GM19023 (cell line): Measurements from ENCODE around the gene MAD2L1BP.
A peak's percentile ranks its signal among the peaks of the same experiment; 100 is the strongest.
"Not testable (repeated sequence)": the region's sequence is repeated elsewhere in the genome, so short reads cannot be mapped to it uniquely, and the experiment has no call there.

Source experiments
- ATAC-seq: cut with Tn5 transposase; IDR thresholded peaks from one replicate; pipeline ENCODE4 v1.9.1; 2021; ENCODE audit warnings: mild to moderate bottlenecking, moderate library complexity; ENCODE audit not compliant: unreplicated experiment

Gene MAD2L1BP, protein sequence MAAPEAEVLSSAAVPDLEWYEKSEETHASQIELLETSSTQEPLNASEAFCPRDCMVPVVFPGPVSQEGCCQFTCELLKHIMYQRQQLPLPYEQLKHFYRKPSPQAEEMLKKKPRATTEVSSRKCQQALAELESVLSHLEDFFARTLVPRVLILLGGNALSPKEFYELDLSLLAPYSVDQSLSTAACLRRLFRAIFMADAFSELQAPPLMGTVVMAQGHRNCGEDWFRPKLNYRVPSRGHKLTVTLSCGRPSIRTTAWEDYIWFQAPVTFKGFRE

GRCh38 chr6:43635387-43636307 is at the start of gene MAD2L1BP:
Gene MAD2L1BP, plus strand, starts transcription at chr6:43635840. Its CDS starts 36 bp downstream, at chr6:43635876.
- peak; percentile 87 for ATAC-seq

- ATAC-seq = no peak
Measured at GRCh38 chr6:43588194-43588593, 47.4 kb upstream of the MAD2L1BP start.

GRCh38 chr6:43589564-43589963 is 46.1 kb upstream of the MAD2L1BP start:
- not testable (repeated sequence) for ATAC-seq

DNA sequence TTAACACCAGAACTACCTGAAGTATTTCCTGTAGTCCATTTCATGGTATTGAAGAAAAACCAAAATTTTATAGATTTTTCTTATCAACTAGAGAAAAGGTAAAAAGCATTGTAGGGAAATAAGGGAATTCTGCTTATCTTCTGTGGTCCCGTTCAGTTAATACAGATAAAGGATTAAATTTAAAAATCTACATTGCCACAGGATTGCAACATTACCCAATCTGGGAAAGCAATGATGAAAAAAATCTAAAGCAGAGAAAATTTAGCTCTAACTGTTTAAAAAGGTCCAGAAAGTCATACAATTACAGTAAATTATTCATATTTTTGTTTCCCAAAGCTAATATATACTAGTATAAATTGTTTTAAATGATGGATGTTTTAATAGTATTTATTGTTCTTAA is 41.7 kb upstream of the MAD2L1BP start:
- ATAC-seq = no peak

DNA sequence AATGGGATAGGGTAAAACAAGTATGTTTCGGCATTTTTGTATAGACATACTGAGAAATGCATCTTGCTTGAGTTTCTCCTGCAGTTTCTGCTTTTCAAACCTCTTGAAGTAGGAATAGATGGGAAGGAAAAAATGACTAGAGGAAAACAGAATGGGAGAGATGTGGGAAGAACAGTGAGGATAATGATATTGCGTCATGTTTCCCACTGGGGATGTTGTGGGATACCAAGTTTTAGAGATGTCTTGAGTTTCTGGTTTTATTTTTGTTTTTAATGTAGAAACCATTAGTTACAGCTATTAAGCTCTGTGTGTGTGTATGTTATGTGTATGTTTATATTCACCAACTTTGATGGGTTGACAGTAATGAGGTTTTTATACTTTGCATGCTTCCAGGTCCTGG is 35.0 kb upstream of the MAD2L1BP start:
- no peak for ATAC-seq

DNA sequence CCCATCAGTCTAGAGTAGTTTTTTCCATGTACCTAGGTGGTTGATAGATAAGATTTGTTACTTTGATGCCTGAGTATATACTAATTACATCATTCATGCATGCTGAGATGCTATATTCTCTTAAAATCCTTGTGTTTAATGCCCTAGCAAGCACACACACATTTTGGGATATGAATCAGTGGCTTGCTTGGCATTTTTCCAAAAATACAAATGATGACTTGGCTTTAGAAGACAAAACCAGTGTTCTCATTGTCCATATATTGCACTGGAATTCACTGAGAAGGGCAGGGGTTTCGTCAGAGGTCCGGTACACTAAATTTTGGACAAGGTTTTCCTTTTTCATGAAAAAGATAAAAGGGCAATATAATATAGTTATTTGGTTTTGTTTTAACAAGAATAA is 31.5 kb upstream of the MAD2L1BP start:
- ATAC-seq = no peak

GRCh38 chr6:43606019-43606418 is 29.6 kb upstream of the MAD2L1BP start:
- ATAC-seq = no peak

- no peak for ATAC-seq
Measured at GRCh38 chr6:43608310-43608763, 27.3 kb upstream of the MAD2L1BP start.

DNA sequence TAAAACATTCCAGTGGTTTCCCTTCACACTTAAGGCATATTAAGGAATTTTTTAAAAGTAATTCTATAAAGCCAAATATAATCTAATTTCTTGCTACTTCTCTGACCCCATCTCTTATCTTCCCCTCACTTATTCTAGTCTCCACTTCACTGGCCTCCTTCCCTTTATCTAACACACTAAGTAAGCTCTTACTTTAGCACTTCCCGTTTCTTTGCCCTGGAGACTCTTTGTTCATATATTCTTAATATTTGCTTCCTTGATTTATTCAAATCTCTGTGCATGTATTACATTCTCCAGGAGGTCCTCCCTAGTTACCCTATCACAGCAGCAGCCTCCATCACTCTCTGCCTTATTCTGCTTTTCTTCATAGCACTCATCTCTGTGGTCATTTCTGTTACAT is 26.8 kb upstream of the MAD2L1BP start:
- ATAC-seq = no peak

DNA sequence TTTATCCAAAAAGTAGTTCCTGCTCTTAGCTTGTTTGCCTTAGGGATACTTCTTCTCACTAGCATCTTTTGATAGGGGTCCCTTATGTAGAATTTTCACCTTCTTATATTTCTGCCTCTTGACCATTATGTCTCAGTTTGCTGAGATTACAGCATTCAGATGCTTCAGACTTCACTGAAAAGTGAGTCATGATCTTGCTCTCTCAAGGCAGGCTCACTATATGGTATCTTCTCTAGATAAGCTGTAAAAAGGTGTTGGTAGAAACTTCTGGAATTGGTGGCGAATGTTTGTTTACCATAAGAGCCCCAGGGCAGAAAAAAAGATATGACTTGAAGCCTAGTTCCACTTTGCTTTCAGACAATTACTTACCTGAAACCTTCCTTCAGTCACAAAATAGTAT is 26.2 kb upstream of the MAD2L1BP start:
- no peak for ATAC-seq

DNA sequence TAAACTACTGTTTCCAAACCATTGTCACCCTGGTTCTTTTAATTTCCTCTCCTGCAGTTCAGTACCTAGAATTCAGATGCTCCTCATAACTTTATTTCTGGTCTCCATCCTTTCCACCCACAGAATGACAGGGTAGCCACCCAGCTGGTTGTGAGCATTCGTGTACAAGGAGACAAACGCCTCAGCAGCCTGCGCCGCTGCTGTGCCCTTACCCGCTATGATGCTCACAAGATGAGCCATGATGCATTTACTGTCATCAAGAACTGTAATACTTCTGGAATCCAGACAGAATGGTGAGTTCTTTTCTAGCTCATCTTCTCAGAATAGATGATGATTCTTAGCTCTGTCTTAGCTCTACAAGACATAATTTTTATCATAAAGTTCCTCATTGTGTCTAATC is 25.2 kb upstream of the MAD2L1BP start:
- ATAC-seq = no peak

GRCh38 chr6:43613721-43614395 is 21.8 kb upstream of the MAD2L1BP start:
- no peak for ATAC-seq

DNA sequence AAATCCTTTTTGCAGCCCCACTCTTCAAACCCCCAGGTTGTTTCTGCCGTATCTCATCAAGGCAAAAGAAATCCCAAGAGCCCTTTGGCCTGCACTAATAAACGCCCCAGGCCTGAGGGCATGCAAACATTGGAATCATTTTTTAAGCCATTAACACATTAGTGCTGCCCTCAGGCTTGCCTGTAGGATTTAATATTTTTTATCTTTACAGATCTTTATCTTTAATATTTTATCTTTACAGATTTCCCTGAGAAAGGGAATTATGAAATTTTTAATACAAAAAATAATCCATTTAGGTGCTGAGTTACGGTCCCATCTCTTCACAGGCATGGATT is 21.3 kb upstream of the MAD2L1BP start:
- ATAC-seq = no peak

GRCh38 chr6:43616725-43617472 is 18.7 kb upstream of the MAD2L1BP start:
- ATAC-seq = no peak

DNA sequence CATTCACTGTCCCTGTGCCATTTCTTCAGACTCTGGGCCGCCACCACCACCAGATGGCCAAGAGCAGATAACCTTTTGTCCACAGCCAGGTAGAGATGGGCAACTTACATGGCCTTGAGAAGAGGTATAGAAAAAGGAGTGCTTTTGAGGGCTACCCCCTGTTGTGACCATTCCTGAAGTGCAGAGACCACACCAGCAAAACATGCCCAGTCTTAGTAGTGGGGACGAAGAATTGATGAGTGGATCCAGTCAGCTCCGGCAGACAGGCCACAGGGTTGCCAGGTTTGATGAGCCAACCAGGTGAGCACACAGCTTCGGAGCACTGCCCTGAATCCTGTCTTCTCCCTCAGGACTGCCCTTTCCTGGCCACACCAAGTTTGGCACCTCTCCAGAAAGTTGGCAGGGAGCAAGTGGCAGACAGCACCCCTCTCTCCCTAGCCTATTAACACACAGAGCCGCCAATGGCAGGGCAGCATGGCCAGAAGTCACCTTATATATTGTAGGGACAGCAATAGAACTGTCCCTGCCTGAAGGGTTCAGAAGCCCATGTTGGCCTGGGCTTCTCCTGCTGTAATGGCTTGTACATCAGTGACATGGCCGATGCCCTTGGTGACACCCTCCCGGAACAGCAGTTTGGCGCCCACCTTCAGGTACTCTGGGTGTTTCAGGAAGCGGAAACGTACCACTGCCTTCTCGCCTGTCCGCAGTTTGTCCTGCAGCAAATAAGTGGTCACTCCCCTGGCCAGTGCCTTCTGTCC is 14.4 kb upstream of the MAD2L1BP start:
- no peak for ATAC-seq

- ATAC-seq = no peak
Measured at GRCh38 chr6:43621836-43622180, 13.8 kb upstream of the MAD2L1BP start.

- ATAC-seq = no peak
Measured at GRCh38 chr6:43622541-43622940, 13.1 kb upstream of the MAD2L1BP start.

GRCh38 chr6:43623880-43624785 is 11.5 kb upstream of the MAD2L1BP start:
- ATAC-seq = no peak

GRCh38 chr6:43624786-43625288 is 10.8 kb upstream of the MAD2L1BP start:
- ATAC-seq = no peak
